H9 (cell line): ENCODE data around the gene F10. TPM values are rescaled to one million over a fixed set of nuclear protein-coding genes. Genes with fewer than 3 reads are reported as not detected.

Experiments
- DNase-seq: peaks from one replicate; pipeline ENCODE4 v3.0.0-alpha.2; 2017
- H2AFZ ChIP-seq: one replicate; pipeline ENCODE4 v1.6.1; 2013; ENCODE audit warnings: mild to moderate bottlenecking, low read length, control low read depth, moderate library complexity
- H2AK5ac ChIP-seq: 2 replicates; pipeline ENCODE4 v1.6.1; 2013; ENCODE audit warnings: low read length, control low read depth, mixed read lengths; ENCODE audit not compliant: insufficient read length
- H2BK120ac ChIP-seq: one replicate; pipeline ENCODE4 v1.6.1; 2013; ENCODE audit warnings: low read depth, mild to moderate bottlenecking, low read length, control low read depth, inconsistent platforms; ENCODE audit not compliant: poor library complexity, severe bottlenecking
- H2BK12ac ChIP-seq: 2 replicates; pipeline ENCODE4 v1.6.1; 2013; ENCODE audit warnings: low read length, control low read depth, mixed read lengths, low read depth; ENCODE audit not compliant: insufficient read length
- H2BK15ac ChIP-seq: 2 replicates; pipeline ENCODE4 v1.6.1; 2013; ENCODE audit warnings: low read depth, low read length, control low read depth
- H2BK20ac ChIP-seq: one replicate; pipeline ENCODE4 v1.6.1; 2013; ENCODE audit warnings: low read depth, mild to moderate bottlenecking, low read length, control low read depth, inconsistent platforms; ENCODE audit not compliant: poor library complexity, severe bottlenecking
- H2BK5ac ChIP-seq: 2 replicates; pipeline ENCODE4 v1.6.1; 2013; ENCODE audit warnings: low read length, control low read depth, mixed read lengths; ENCODE audit not compliant: insufficient read length
- H3K14ac ChIP-seq: 2 replicates; pipeline ENCODE4 v1.6.1; 2013; ENCODE audit warnings: low read length, control low read depth; ENCODE audit not compliant: insufficient read depth
- H3K18ac ChIP-seq: 2 replicates; pipeline ENCODE4 v1.6.1; 2013; ENCODE audit warnings: low read depth, mild to moderate bottlenecking, mixed read lengths, low read length, control low read depth; ENCODE audit not compliant: insufficient read length
- H3K23ac ChIP-seq: 2 replicates; pipeline ENCODE4 v1.6.1; 2013; ENCODE audit warnings: low read length, control low read depth, mixed read lengths, low read depth; ENCODE audit not compliant: insufficient read length
- H3K23me2 ChIP-seq: 2 replicates; pipeline ENCODE4 v1.6.1; 2013; ENCODE audit warnings: low read depth, mild to moderate bottlenecking, mixed read lengths, low read length, control low read depth; ENCODE audit not compliant: insufficient read length, poor library complexity, severe bottlenecking
- H3K27ac ChIP-seq: 2 replicates; pipeline ENCODE4 v1.5.1; 2013; ENCODE audit warnings: low read length, control low read depth, mixed read lengths, low read depth; ENCODE audit not compliant: insufficient read length
- H3K27me3 ChIP-seq: 2 replicates; pipeline ENCODE4 v1.6.1; 2013; ENCODE audit warnings: low read length, control low read depth, inconsistent platforms; ENCODE audit not compliant: insufficient read depth
- H3K4ac ChIP-seq: 2 replicates; pipeline ENCODE4 v1.6.1; 2013; ENCODE audit warnings: low read depth, mild to moderate bottlenecking, control low read depth, inconsistent platforms, low read length, moderate library complexity
- H3K4me1 ChIP-seq: 2 replicates; pipeline ENCODE4 v1.6.1; 2013; ENCODE audit warnings: low read length, control low read depth, inconsistent platforms; ENCODE audit not compliant: insufficient read depth
- H3K4me2 ChIP-seq: 2 replicates; pipeline ENCODE4 v1.6.1; 2013; ENCODE audit warnings: low read length, control low read depth, mixed read lengths; ENCODE audit not compliant: insufficient read length, insufficient read depth
- H3K56ac ChIP-seq: 2 replicates; pipeline ENCODE4 v1.6.1; 2013; ENCODE audit warnings: low read depth, mild to moderate bottlenecking, mixed read lengths, low read length, control low read depth; ENCODE audit not compliant: insufficient read length
- H3K79me1 ChIP-seq: 2 replicates; pipeline ENCODE4 v1.6.1; 2013; ENCODE audit warnings: low read depth, mild to moderate bottlenecking, moderate library complexity, low read length, control low read depth, inconsistent platforms; ENCODE audit not compliant: insufficient read depth, poor library complexity, severe bottlenecking
- H3K79me2 ChIP-seq: 2 replicates; pipeline ENCODE4 v1.6.1; 2013; ENCODE audit warnings: low read length, control low read depth, inconsistent platforms; ENCODE audit not compliant: insufficient read depth
- H3K9ac ChIP-seq: 2 replicates; pipeline ENCODE4 v1.6.1; 2013; ENCODE audit warnings: low read length, control low read depth, mixed read lengths; ENCODE audit not compliant: insufficient read length; ENCODE audit errors: extremely low read depth
- H3K9me3 ChIP-seq: one replicate; pipeline ENCODE4 v1.6.1; 2013; ENCODE audit warnings: low read depth, low read length, inconsistent platforms; ENCODE audit not compliant: control insufficient read depth
- H3T11ph ChIP-seq: one replicate; pipeline ENCODE4 v1.6.1; 2013; ENCODE audit warnings: mild to moderate bottlenecking, low read length, control low read depth, inconsistent platforms
- H4K20me1 ChIP-seq: one replicate; pipeline ENCODE4 v1.6.1; 2013; ENCODE audit not compliant: control insufficient read depth, insufficient read length, insufficient read depth
- H4K5ac ChIP-seq: 2 replicates; pipeline ENCODE4 v1.6.1; 2013; ENCODE audit warnings: low read depth, mild to moderate bottlenecking, mixed read lengths, low read length, control low read depth; ENCODE audit not compliant: insufficient read length
- H4K8ac ChIP-seq: replicated peaks from 2 replicates; pipeline ENCODE4 v1.6.1; 2013; ENCODE audit warnings: low read length, control low read depth, mixed read lengths, low read depth; ENCODE audit not compliant: insufficient read length
- H4K91ac ChIP-seq: 2 replicates; pipeline ENCODE4 v1.6.1; 2013; ENCODE audit warnings: low read depth, mild to moderate bottlenecking, moderate library complexity, mixed read lengths, low read length, control low read depth; ENCODE audit not compliant: insufficient read length
- H3K27ac Mint-ChIP-seq, 3 experiments: 2 replicates in 2 of 3; 3 replicates in 1 of 3; pipeline ENCODE4 v1.8.0; 2020 to 2021; ENCODE audit warnings: mixed read lengths in 3 of 3, mild to moderate bottlenecking in 1 of 3, moderate library complexity in 1 of 3
- H3K27me3 Mint-ChIP-seq: 2 replicates; pipeline ENCODE4 v1.8.0; 2021; ENCODE audit warnings: low read depth, mild to moderate bottlenecking, moderate library complexity, mixed read lengths
- H3K36me3 Mint-ChIP-seq, 3 experiments: 2 replicates in 2 of 3; 3 replicates in 1 of 3; pipeline ENCODE4 v1.8.0; 2020 to 2021; ENCODE audit warnings: low read depth in 3 of 3, mixed read lengths in 3 of 3; ENCODE audit not compliant: insufficient read depth in 1 of 3
- H3K4me1 Mint-ChIP-seq, 2 experiments: 2 replicates each; pipeline ENCODE4 v1.8.0; 2020; ENCODE audit warnings: mixed read lengths in 2 of 2
- H3K4me3 Mint-ChIP-seq, 2 experiments: 2 replicates in 1 of 2; 3 replicates in 1 of 2; pipeline ENCODE4 v1.8.0; 2020 to 2021; ENCODE audit warnings: mild to moderate bottlenecking in 2 of 2, mixed read lengths in 2 of 2, moderate library complexity in 1 of 2
- H3K9me3 Mint-ChIP-seq, 2 experiments: 2 replicates in 1 of 2; 3 replicates in 1 of 2; pipeline ENCODE4 v1.8.0; 2020; ENCODE audit warnings: mild to moderate bottlenecking in 2 of 2, mixed read lengths in 2 of 2, moderate library complexity in 1 of 2
- WGBS: extraction: QIAGEN DNeasy Blood & Tissue Kit; methylation state at CpG from one replicate; pipeline ENCODE4 v1.1.7; 2013; ENCODE audit warnings: missing lambda C conversion rate, low lambda C conversion rate, mixed read lengths; ENCODE audit not compliant: insufficient read length; ENCODE audit errors: extremely low coverage; 5-methylcytosine and 5-hydroxymethylcytosine counted together
- total RNA-seq: library from RNA; stranded (reverse); gene quantifications from 2 replicates; pipeline ENCODE4 v1.2.1, GENCODE V29; 2021
- TF ChIP-seq, protein P1 (sequence below): fragments of 200-600 bp; sonication (generic); conservative IDR thresholded peaks from 3 replicates; pipeline ENCODE4 v1.8.0; 2021; ENCODE audit warnings: antibody characterized with exemption, mild to moderate bottlenecking

F10 gene
- total RNA-seq, 1 experiment from 2014 or later = 1.7 TPM

DNA sequence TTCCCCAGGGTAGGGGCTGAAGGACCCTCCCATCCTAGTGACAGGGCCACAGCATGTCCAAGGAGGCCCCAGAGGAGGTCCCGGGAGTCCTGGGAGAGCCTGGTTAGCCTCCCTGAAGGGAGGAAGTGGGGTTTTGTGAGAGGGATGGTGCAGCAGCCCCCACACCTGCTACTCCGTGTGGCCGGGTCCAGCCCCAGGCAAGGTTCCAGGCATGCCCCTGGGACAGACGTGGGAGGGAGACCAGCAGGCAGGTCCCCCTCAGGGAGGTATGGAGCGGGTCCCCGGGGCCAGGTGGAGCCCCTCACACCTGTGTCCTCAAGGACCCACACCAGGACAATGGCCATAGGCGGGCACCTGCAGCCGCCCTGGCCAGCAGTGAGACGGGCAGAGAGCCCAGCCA lies 19.0 kb upstream of the F10 start:
- peaks cover 7 to 15% of the 10 kb centered on the region in 2 experiments; a peak in 2 of 4 replicates for H3K4me1 Mint-ChIP-seq
- Histone ChIP-seq H3K4me1 (no peaks in the 10 kb centered on the region; the same call in 1 of the 2 replicates), H3K23ac (no peak overlapping the region), H2BK12ac (no peak overlapping the region), H4K91ac (no peak overlapping the region), H4K8ac (no peak overlapping the region), H2AFZ (no peak overlapping the region), H3K14ac (no peak overlapping the region; the same call in 1 of the 2 replicates), H2BK15ac (no peak overlapping the region), H2BK120ac (no peak overlapping the region), H2AK5ac (no peak overlapping the region), H3K9me3 (no peaks in the 10 kb centered on the region), H3K23me2 (no peaks in the 10 kb centered on the region), H3T11ph (no peak overlapping the region), H2BK5ac (no peak overlapping the region), H3K27me3 (no peaks in the 10 kb centered on the region), H4K5ac (no peak overlapping the region), H4K20me1 (peaks cover 4% of the 10 kb centered on the region), H3K79me2 (no peaks in the 10 kb centered on the region), H2BK20ac (no peak overlapping the region), H3K27ac (no peak overlapping the region), H3K18ac (no peak overlapping the region), H3K4me2 (no peak overlapping the region), H3K56ac (no peak overlapping the region), H3K79me1 (no peaks in the 10 kb centered on the region), H3K9ac (no peak overlapping the region), H3K4ac (no peak overlapping the region)
- no peak overlapping the region for H3K4me3 Mint-ChIP-seq
- no CpG with 5 or more reads among the region's 9 CpGs for WGBS
- H3K9me3 Mint-ChIP-seq = no peaks in the 10 kb centered on the region; a peak in 1 of 5 replicates
- no peaks in the 10 kb centered on the region for H3K36me3 Mint-ChIP-seq
- TF ChIP-seq, protein P1, sequence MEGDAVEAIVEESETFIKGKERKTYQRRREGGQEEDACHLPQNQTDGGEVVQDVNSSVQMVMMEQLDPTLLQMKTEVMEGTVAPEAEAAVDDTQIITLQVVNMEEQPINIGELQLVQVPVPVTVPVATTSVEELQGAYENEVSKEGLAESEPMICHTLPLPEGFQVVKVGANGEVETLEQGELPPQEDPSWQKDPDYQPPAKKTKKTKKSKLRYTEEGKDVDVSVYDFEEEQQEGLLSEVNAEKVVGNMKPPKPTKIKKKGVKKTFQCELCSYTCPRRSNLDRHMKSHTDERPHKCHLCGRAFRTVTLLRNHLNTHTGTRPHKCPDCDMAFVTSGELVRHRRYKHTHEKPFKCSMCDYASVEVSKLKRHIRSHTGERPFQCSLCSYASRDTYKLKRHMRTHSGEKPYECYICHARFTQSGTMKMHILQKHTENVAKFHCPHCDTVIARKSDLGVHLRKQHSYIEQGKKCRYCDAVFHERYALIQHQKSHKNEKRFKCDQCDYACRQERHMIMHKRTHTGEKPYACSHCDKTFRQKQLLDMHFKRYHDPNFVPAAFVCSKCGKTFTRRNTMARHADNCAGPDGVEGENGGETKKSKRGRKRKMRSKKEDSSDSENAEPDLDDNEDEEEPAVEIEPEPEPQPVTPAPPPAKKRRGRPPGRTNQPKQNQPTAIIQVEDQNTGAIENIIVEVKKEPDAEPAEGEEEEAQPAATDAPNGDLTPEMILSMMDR = no peak
- H3K27me3 Mint-ChIP-seq = peaks cover 10% of the 10 kb centered on the region
- no peak for DNase-seq
- no peak overlapping the region for H3K27ac Mint-ChIP-seq
